ENCODE results near the gene DSCAML1.

DNA sequence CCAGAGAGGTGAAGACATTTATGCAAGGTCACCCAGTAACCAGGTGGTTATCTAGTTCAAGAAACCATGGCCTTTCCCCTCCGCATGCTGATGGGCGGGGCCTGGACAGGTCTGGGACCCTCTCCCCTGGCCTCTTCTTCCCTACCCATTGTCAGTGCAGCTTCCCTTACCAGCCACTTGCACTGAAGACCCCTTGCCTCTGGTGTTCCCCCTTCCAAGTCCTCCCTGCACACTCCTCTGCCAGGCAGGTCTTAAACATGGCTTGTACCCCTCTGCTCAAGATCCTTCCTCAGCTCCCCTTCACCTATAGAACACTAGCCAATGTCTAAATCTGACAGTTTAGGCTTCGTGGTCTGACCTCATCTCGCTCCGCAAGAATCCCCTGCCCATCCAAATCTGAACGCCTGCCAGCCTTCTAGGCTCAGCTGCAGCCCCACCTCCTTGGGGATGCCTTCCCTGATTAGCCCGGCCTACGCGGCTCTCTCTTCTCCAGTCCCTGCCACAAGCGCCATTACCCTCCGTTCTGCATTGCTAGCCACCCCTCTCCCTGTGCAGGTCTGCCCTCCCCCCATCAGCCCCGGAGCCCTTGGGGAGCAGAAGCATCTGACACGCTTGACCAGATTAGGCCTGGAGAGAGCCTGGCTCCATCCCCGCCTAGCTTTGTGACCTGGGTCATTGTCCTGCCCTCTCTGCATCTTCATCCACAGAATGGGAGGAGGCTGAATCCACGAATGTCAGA, 213.8 kb downstream of the DSCAML1 start:
- TF ChIP-seq POLR2A (IDR thresholded peaks at IDR 0.05; ENCODE audit: control extremely low read depth in 1 of 2, low read depth in 2 of 2, low read length in 2 of 2) = no peak
- no peak for TF ChIP-seq PHF8 (conservative IDR thresholded peaks at IDR 0.05; ENCODE audit: low read depth, low read length)
- TF ChIP-seq, protein P1, sequence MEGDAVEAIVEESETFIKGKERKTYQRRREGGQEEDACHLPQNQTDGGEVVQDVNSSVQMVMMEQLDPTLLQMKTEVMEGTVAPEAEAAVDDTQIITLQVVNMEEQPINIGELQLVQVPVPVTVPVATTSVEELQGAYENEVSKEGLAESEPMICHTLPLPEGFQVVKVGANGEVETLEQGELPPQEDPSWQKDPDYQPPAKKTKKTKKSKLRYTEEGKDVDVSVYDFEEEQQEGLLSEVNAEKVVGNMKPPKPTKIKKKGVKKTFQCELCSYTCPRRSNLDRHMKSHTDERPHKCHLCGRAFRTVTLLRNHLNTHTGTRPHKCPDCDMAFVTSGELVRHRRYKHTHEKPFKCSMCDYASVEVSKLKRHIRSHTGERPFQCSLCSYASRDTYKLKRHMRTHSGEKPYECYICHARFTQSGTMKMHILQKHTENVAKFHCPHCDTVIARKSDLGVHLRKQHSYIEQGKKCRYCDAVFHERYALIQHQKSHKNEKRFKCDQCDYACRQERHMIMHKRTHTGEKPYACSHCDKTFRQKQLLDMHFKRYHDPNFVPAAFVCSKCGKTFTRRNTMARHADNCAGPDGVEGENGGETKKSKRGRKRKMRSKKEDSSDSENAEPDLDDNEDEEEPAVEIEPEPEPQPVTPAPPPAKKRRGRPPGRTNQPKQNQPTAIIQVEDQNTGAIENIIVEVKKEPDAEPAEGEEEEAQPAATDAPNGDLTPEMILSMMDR (IDR thresholded peaks at IDR 0.05; ENCODE audit: control extremely low read depth in 1 of 3, insufficient read depth in 1 of 3, low read depth in 1 of 3, low read length in 3 of 3) = no peak
- TF ChIP-seq EZH2 (IDR thresholded peaks at IDR 0.05; ENCODE audit: low read depth, low read length, severe bottlenecking) = no peak

All from H1 (cell line).